PC-3 (cell line): ENCODE data around the gene TRAF1. TPM values are rescaled to one million over a fixed set of nuclear protein-coding genes. Genes with fewer than 3 reads are reported as not detected.

Experiments used
- ATAC-seq: fragments of 200-7000 bp; cut with Tn5 transposase; 2 replicates; pipeline ENCODE4 v1.9.1; 2020; ENCODE audit warnings: mild to moderate bottlenecking, moderate library complexity
- BruUV-seq: library from RNA; stranded (reverse); fragments of 400-500 nt; replicated peaks from 2 replicates; lab custom pipeline; 2021; lab: Mats Ljungman, UMichigan
- CTCF ChIA-PET: fragments of 300-600 bp; sonication (Branson Sonifier 250); formaldehyde crosslinking; loops from one replicate; lab custom pipeline; 2022; ENCODE audit warnings: antibody characterized with exemption; lab: Charles Lee
- POLR2A ChIA-PET: fragments of 300-600 bp; sonication (Branson Sonifier 250); formaldehyde crosslinking; loops from one replicate; lab custom pipeline; 2022; ENCODE audit warnings: antibody characterized with exemption; ENCODE audit not compliant: unreplicated experiment; lab: Charles Lee
- DNase-seq: peaks from one replicate; pipeline ENCODE4 v3.0.0-alpha.2; 2015
- H2AFZ ChIP-seq: fragments of 300-600 bp; sonication (generic); 2 replicates; pipeline ENCODE4 v1.6.0; 2016; ENCODE audit warnings: antibody characterized with exemption, low read length
- H3F3A ChIP-seq: fragments of 300-600 bp; sonication (generic); one replicate; pipeline ENCODE4 v1.6.0; 2017; ENCODE audit warnings: antibody characterized with exemption, low read length, control low read depth, mild to moderate bottlenecking; ENCODE audit not compliant: unreplicated experiment
- H3K27ac ChIP-seq: fragments of 300-600 bp; sonication (generic); 2 replicates; pipeline ENCODE4 v1.5.1; 2016; ENCODE audit warnings: mild to moderate bottlenecking, low read length
- H3K27me3 ChIP-seq: fragments of 300-600 bp; sonication (generic); 2 replicates; pipeline ENCODE4 v1.6.1; 2016; ENCODE audit warnings: low read length, mixed read lengths
- H3K36me3 ChIP-seq: fragments of 300-600 bp; sonication (generic); 2 replicates; pipeline ENCODE4 v1.6.1; 2016; ENCODE audit warnings: low read depth, mixed run types, low read length, mixed read lengths
- H3K4me1 ChIP-seq: fragments of 300-600 bp; sonication (generic); 2 replicates; pipeline ENCODE4 v1.5.1; 2016; ENCODE audit warnings: low read length; ENCODE audit not compliant: insufficient read depth
- H3K4me2 ChIP-seq: fragments of 300-600 bp; sonication (generic); 2 replicates; pipeline ENCODE4 v1.6.0; 2016; ENCODE audit warnings: low read length
- H3K4me3 ChIP-seq: fragments of 300-600 bp; sonication (generic); 2 replicates; pipeline ENCODE4 v1.5.1; 2016; ENCODE audit warnings: mild to moderate bottlenecking, low read length, mixed read lengths
- H3K79me2 ChIP-seq: fragments of 300-600 bp; sonication (generic); 2 replicates; pipeline ENCODE4 v1.6.1; 2017; ENCODE audit warnings: low read length, mixed read lengths
- H3K9ac ChIP-seq: fragments of 300-600 bp; sonication (generic); 2 replicates; pipeline ENCODE4 v1.6.0; 2016; ENCODE audit warnings: mild to moderate bottlenecking, low read length
- H3K9me2 ChIP-seq: fragments of 300-600 bp; sonication (generic); replicated peaks from 2 replicates; pipeline ENCODE4 v1.6.1; 2016; ENCODE audit warnings: mixed run types, low read length, mixed read lengths
- H3K9me3 ChIP-seq: fragments of 300-600 bp; sonication (generic); 2 replicates; pipeline ENCODE4 v1.6.1; 2016; ENCODE audit warnings: low read length, mixed read lengths
- H4K20me1 ChIP-seq: fragments of 300-600 bp; sonication (generic); 2 replicates; pipeline ENCODE4 v1.6.1; 2016; ENCODE audit warnings: low read length, mixed read lengths
- EZH2 ChIP-seq: fragments of 300-600 bp; sonication (generic); IDR thresholded peaks from one replicate; pipeline ENCODE4 v1.6.1; 2017; ENCODE audit warnings: antibody characterized with exemption, mild to moderate bottlenecking, low read length; ENCODE audit not compliant: unreplicated experiment
- EZH2phosphoT487 ChIP-seq: fragments of 300-600 bp; sonication (generic); IDR thresholded peaks from 2 replicates; pipeline ENCODE4 v1.6.1; 2018; ENCODE audit warnings: mild to moderate bottlenecking, antibody characterized with exemption, low read length, borderline replicate concordance
- intact Hi-C: fragments of 100-400 bp; cut with micrococcal nuclease; formaldehyde crosslinking; loops from 2 replicates; pipeline ENCODE4 v1.9.0; 2023
- total RNA-seq: library from RNA; depleted of rRNA; stranded (reverse); fragments of >200 nt; gene quantifications from 2 replicates; pipeline ENCODE4 v1.2.3, GENCODE V29; 2014
- TF ChIP-seq, protein P1 (sequence below): fragments of 300-600 bp; sonication (generic); conservative IDR thresholded peaks from 2 replicates; pipeline ENCODE4 v1.5.1; 2017; ENCODE audit warnings: antibody characterized with exemption, low read depth, mild to moderate bottlenecking, low read length

The TRAF1 gene
- total RNA-seq, 1 experiment from 2014 or later = 0.15 TPM

DNA sequence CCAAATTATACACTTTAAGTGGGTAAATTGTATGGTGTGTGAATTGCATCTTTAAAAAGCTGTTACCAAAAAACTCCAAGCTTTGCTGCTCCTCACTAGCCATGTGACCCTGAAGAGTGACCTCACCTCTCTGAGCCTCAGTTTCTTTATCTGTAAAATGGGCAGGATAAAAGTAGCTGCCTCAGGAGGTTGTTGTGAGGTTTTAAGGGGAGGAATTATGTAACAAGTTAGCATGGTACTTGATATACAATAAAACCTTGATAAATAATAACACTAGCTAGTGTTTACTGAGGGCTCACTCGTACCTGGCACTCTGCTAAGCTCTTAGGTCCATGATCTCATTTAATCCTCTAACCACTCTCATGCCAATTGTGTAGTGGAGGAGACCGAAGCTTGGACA, 30.6 kb downstream of the TRAF1 start:
- no peak overlapping the region for H3K9ac ChIP-seq
- H3K4me2 ChIP-seq = no peak overlapping the region
- TF ChIP-seq, protein P1, sequence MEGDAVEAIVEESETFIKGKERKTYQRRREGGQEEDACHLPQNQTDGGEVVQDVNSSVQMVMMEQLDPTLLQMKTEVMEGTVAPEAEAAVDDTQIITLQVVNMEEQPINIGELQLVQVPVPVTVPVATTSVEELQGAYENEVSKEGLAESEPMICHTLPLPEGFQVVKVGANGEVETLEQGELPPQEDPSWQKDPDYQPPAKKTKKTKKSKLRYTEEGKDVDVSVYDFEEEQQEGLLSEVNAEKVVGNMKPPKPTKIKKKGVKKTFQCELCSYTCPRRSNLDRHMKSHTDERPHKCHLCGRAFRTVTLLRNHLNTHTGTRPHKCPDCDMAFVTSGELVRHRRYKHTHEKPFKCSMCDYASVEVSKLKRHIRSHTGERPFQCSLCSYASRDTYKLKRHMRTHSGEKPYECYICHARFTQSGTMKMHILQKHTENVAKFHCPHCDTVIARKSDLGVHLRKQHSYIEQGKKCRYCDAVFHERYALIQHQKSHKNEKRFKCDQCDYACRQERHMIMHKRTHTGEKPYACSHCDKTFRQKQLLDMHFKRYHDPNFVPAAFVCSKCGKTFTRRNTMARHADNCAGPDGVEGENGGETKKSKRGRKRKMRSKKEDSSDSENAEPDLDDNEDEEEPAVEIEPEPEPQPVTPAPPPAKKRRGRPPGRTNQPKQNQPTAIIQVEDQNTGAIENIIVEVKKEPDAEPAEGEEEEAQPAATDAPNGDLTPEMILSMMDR = no peak
- TF ChIP-seq EZH2 (no peak), EZH2phosphoT487 (no peak)
- DNase-seq (no peak), ATAC-seq (no peak)
- H3K27me3 ChIP-seq = no peaks in the 10 kb centered on the region
- H3K27ac ChIP-seq = no peak overlapping the region
- CTCF ChIA-PET = interaction anchor here (1.0 kb wide), 1 partner anchor 177 kb away, joined by 3 read pairs; no protein-coding TSS in a partner anchor
- H3K9me2 ChIP-seq = no peaks in the 10 kb centered on the region
- H2AFZ ChIP-seq = no peak overlapping the region
- H4K20me1 ChIP-seq = no peaks in the 10 kb centered on the region
- H3K4me3 ChIP-seq = no peak overlapping the region
- no TSS peak for BruUV-seq
- peaks cover 21% of the 10 kb centered on the region for H3K4me1 ChIP-seq
- no peaks in the 10 kb centered on the region for H3K9me3 ChIP-seq
- intact Hi-C loops = no loop called here
- POLR2A ChIA-PET = no interaction called here
- no peaks in the 10 kb centered on the region for H3K79me2 ChIP-seq
- H3K36me3 ChIP-seq = no peaks in the 10 kb centered on the region
- H3F3A ChIP-seq = no peaks in the 10 kb centered on the region

DNA sequence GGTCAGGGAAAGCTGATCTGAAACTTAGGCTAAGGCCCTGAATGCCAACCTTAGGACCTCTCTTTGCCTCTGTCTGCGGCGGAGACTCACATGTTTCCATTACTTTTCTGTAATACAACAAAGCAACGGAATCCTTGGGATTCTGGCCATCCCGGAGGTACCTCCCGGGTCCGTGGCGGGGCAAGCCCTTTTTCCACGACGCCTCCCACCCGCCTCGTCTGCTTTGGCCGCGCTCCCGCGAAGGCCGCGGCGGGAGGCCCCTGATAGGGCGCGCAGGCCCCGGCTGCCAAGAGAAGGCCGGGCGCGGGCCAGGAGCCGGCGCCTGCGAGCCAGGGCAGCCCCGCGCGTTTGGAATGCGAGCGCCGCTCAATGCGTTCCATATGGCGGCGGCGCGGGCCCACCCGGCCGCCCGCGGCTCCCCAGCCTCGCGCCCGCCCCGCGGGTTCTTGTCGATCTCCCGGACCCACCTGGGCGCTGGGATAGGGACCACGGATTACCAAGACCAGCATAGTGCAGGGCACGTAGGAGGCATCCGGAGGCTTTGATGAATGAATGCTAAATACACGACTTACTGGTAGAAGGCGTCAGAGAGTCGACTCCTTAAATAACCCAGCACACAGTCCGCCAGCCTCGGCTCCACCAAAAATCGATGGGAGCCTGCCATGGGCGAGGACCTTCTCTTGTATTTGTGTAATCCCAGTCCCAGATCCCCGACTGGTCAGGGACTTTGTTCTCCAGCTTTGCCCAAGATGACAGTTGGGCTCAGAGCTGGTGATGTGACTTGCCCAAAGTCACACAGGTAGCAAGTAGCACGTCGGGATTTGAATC, 32.1 kb downstream of the TRAF1 start:
- BruUV-seq = no TSS peak
- Histone ChIP-seq H3F3A (no peaks in the 10 kb centered on the region), H3K4me2 (no peak overlapping the region), H3K9me2 (no peaks in the 10 kb centered on the region), H3K27me3 (no peaks in the 10 kb centered on the region), H3K79me2 (no peaks in the 10 kb centered on the region), H3K9me3 (no peaks in the 10 kb centered on the region), H3K4me3 (no peak overlapping the region), H3K9ac (no peak overlapping the region), H3K4me1 (peaks cover 21% of the 10 kb centered on the region), H3K36me3 (no peaks in the 10 kb centered on the region), H4K20me1 (no peaks in the 10 kb centered on the region), H2AFZ (no peak overlapping the region), H3K27ac (no peak overlapping the region)
- TF ChIP-seq EZH2 = no peak
- TF ChIP-seq, protein P1 = no peak
- no peak for TF ChIP-seq EZH2phosphoT487
- POLR2A ChIA-PET = no interaction called here
- DNase-seq (no peak), ATAC-seq (no peak)
- CTCF ChIA-PET = no interaction called here
- intact Hi-C loops = no loop called here

DNA sequence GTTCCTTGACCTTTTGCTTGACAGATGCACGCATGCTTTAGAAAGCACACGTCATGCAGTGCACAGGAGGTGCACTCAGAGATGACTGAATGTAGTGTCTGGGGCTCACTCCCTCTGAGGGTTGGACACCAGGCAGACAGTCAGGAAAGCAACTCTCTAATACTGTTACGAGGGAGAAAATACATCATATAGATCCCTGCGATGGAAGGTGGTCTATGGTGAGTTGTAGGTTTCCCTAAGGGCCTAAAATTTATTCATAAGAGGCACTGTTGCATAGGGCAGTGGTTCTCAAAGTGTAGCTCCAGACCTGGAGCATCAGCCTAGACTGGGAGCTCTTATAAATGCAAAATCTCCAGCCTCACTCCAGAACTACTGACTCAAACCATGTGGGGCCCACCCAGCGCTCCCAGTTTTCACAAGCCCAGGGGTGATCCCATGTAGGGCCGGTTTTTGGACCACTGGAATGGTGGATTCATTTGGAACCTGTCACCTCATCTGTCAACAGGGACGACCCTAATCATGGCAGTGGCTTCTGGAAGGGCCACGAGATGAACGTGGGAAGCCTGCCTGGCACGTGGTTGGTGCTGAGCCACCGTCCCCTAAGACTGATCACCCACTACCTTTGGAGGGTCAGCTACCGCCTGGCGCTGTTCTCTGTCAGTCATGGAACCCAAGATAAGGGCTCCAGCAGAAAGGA, 32.8 kb downstream of the TRAF1 start:
- Histone ChIP-seq H3K9me2 (no peaks in the 10 kb centered on the region), H3K9ac (no peak overlapping the region), H3F3A (no peaks in the 10 kb centered on the region), H3K9me3 (no peaks in the 10 kb centered on the region), H3K36me3 (no peaks in the 10 kb centered on the region), H3K4me1 (peaks cover 21% of the 10 kb centered on the region), H4K20me1 (no peaks in the 10 kb centered on the region), H3K4me3 (no peak overlapping the region), H3K4me2 (no peak overlapping the region), H3K79me2 (no peaks in the 10 kb centered on the region), H3K27me3 (no peaks in the 10 kb centered on the region), H2AFZ (no peak overlapping the region), H3K27ac (no peak overlapping the region)
- POLR2A ChIA-PET = no interaction called here
- ATAC-seq (no peak), DNase-seq (no peak)
- intact Hi-C loops = no loop called here
- BruUV-seq = no TSS peak
- TF ChIP-seq, protein P1 = no peak
- TF ChIP-seq EZH2phosphoT487 (no peak), EZH2 (no peak)
- CTCF ChIA-PET = no interaction called here
